Neural cell (in vitro differentiated cells): ENCODE data around the gene RASL12. TPM values are rescaled to one million over a fixed set of nuclear protein-coding genes. Genes with fewer than 3 reads are reported as not detected.

ENCODE experiments used
- H2AFZ ChIP-seq: fragments of 200-600, 300-800 bp; sonication (generic), shearing (Covaris generic); 2 replicates; pipeline ENCODE4 v1.6.0; 2014; ENCODE audit warnings: low read depth, mild to moderate bottlenecking, antibody characterized with exemption, low read length, moderate library complexity
- H3F3A ChIP-seq: fragments of 200-600 bp; shearing (Covaris generic); 2 replicates; pipeline ENCODE4 v1.6.1; 2016; ENCODE audit warnings: mild to moderate bottlenecking, moderate library complexity, mixed read lengths, antibody characterized with exemption, low read length; ENCODE audit not compliant: insufficient read depth, poor library complexity, severe bottlenecking
- H3K27ac ChIP-seq: fragments of 200-600, 300-800 bp; sonication (generic), shearing (Covaris generic); 2 replicates; pipeline ENCODE4 v1.5.1; 2014; ENCODE audit warnings: mild to moderate bottlenecking, low read length, moderate library complexity
- H3K27me3 ChIP-seq: fragments of 300-800, 200-600 bp; sonication (generic), shearing (Covaris generic); 2 replicates; pipeline ENCODE4 v1.6.0; 2014; ENCODE audit warnings: mild to moderate bottlenecking, low read depth, low read length, moderate library complexity; ENCODE audit not compliant: insufficient read depth
- H3K36me3 ChIP-seq: fragments of 300-800, 200-600 bp; sonication (generic), shearing (Covaris generic); 2 replicates; pipeline ENCODE4 v1.5.1; 2014; ENCODE audit warnings: mild to moderate bottlenecking, antibody characterized with exemption, low read length, moderate library complexity; ENCODE audit not compliant: insufficient read depth
- H3K4me2 ChIP-seq: fragments of 300-800, 200-600 bp; sonication (generic), shearing (Covaris generic); 2 replicates; pipeline ENCODE4 v1.6.0; 2014; ENCODE audit warnings: mild to moderate bottlenecking, low read length
- H3K4me3 ChIP-seq: fragments of 300-800, 200-600 bp; sonication (generic), shearing (Covaris generic); 2 replicates; pipeline ENCODE4 v1.5.1; 2014; ENCODE audit warnings: mild to moderate bottlenecking, low read length, moderate library complexity
- H3K79me2 ChIP-seq: fragments of 200-600 bp; shearing (Covaris generic); replicated peaks from 2 replicates; pipeline ENCODE4 v1.6.0; 2014; ENCODE audit warnings: mild to moderate bottlenecking, low read length, moderate library complexity; ENCODE audit not compliant: insufficient read depth
- H3K9ac ChIP-seq: fragments of 300-800, 200-600 bp; sonication (generic), shearing (Covaris generic); 2 replicates; pipeline ENCODE4 v1.6.1; 2016; ENCODE audit warnings: mild to moderate bottlenecking, low read length, mixed read lengths
- H3K9me2 ChIP-seq: fragments of 200-600 bp; shearing (Covaris generic); 2 replicates; pipeline ENCODE4 v1.6.1; 2016; ENCODE audit warnings: mild to moderate bottlenecking, low read length, mixed read lengths; ENCODE audit not compliant: insufficient read depth
- H3K9me3 ChIP-seq: fragments of 200-600, 300-800 bp; sonication (generic), shearing (Covaris generic); 2 replicates; pipeline ENCODE4 v1.6.1; 2016; ENCODE audit warnings: mild to moderate bottlenecking, mixed run types, low read length, moderate library complexity, mixed read lengths
- H4K20me1 ChIP-seq: fragments of 200-600 bp; shearing (Covaris generic); 2 replicates; pipeline ENCODE4 v1.6.1; 2016; ENCODE audit warnings: mild to moderate bottlenecking, mixed run types; ENCODE audit not compliant: insufficient read depth
- CTCF ChIP-seq: fragments of 450-650 bp; IDR thresholded peaks from 2 replicates; pipeline ENCODE4 v1.5.1; 2014; ENCODE audit warnings: antibody characterized with exemption, mild to moderate bottlenecking, moderate library complexity; ENCODE audit not compliant: poor library complexity, severe bottlenecking
- EP300 ChIP-seq: fragments of 450-650 bp; conservative IDR thresholded peaks from 2 replicates; pipeline ENCODE4 v1.6.1; 2014; ENCODE audit warnings: antibody characterized with exemption, mild to moderate bottlenecking, moderate library complexity; ENCODE audit not compliant: poor library complexity, severe bottlenecking
- EZH2 ChIP-seq: fragments of 200-600, 300-800 bp; shearing (Covaris generic), sonication (generic); IDR thresholded peaks from 2 replicates; pipeline ENCODE4 v1.6.1; 2014; ENCODE audit warnings: antibody characterized with exemption, low read length, borderline replicate concordance, mild to moderate bottlenecking; ENCODE audit not compliant: insufficient read depth, poor library complexity, severe bottlenecking
- MXI1 ChIP-seq: fragments of 450-650 bp; conservative IDR thresholded peaks from 2 replicates; pipeline ENCODE4 v1.6.1; 2014; ENCODE audit warnings: antibody characterized with exemption, mild to moderate bottlenecking; ENCODE audit not compliant: poor library complexity, severe bottlenecking
- POLR2AphosphoS5 ChIP-seq: IDR thresholded peaks from 2 replicates; pipeline ENCODE4 v1.6.1; 2012
- RAD21 ChIP-seq: fragments of 450-650 bp; conservative IDR thresholded peaks from 2 replicates; pipeline ENCODE4 v1.6.1; 2014; ENCODE audit warnings: antibody characterized with exemption, mild to moderate bottlenecking, moderate library complexity
- SMC3 ChIP-seq: fragments of 450-650 bp; conservative IDR thresholded peaks from 2 replicates; pipeline ENCODE4 v1.6.1; 2014; ENCODE audit warnings: antibody characterized with exemption, mild to moderate bottlenecking, moderate library complexity; ENCODE audit not compliant: poor library complexity
- TAF1 ChIP-seq: IDR thresholded peaks from 2 replicates; pipeline ENCODE4 v1.6.1; 2012; ENCODE audit warnings: low read depth
- polyA plus RNA-seq: library from polyadenylated mRNA; depleted of rRNA; stranded (reverse); fragments of >200 nt; gene quantifications from 2 replicates; pipeline ENCODE4 v1.2.3, GENCODE V29; 2014
- TF ChIP-seq, protein P1 (sequence below): IDR thresholded peaks from 2 replicates; pipeline ENCODE4 v1.6.1; 2012; ENCODE audit warnings: borderline replicate concordance

RASL12 gene
- polyA plus RNA-seq, 1 donor from 2014 or later: not detected

- no peaks in the 10 kb centered on the region for H4K20me1 ChIP-seq
- H3F3A ChIP-seq: no peaks in the 10 kb centered on the region
- H3K36me3 ChIP-seq: peaks cover 6% of the 10 kb centered on the region
- no peaks in the 10 kb centered on the region for H3K9me2 ChIP-seq
- H3K9me3 ChIP-seq: no peaks in the 10 kb centered on the region
- H2AFZ ChIP-seq: no peak within 1 kb of the TSS
- no peak within 1 kb of the TSS for H3K4me2 ChIP-seq
- H3K79me2 ChIP-seq: no peaks in the 10 kb centered on the region
- no peak within 1 kb of the TSS for H3K9ac ChIP-seq
- no peak within 1 kb of the TSS for H3K4me3 ChIP-seq
- H3K27ac ChIP-seq: no peak within 1 kb of the TSS
- TF ChIP-seq, protein P1, sequence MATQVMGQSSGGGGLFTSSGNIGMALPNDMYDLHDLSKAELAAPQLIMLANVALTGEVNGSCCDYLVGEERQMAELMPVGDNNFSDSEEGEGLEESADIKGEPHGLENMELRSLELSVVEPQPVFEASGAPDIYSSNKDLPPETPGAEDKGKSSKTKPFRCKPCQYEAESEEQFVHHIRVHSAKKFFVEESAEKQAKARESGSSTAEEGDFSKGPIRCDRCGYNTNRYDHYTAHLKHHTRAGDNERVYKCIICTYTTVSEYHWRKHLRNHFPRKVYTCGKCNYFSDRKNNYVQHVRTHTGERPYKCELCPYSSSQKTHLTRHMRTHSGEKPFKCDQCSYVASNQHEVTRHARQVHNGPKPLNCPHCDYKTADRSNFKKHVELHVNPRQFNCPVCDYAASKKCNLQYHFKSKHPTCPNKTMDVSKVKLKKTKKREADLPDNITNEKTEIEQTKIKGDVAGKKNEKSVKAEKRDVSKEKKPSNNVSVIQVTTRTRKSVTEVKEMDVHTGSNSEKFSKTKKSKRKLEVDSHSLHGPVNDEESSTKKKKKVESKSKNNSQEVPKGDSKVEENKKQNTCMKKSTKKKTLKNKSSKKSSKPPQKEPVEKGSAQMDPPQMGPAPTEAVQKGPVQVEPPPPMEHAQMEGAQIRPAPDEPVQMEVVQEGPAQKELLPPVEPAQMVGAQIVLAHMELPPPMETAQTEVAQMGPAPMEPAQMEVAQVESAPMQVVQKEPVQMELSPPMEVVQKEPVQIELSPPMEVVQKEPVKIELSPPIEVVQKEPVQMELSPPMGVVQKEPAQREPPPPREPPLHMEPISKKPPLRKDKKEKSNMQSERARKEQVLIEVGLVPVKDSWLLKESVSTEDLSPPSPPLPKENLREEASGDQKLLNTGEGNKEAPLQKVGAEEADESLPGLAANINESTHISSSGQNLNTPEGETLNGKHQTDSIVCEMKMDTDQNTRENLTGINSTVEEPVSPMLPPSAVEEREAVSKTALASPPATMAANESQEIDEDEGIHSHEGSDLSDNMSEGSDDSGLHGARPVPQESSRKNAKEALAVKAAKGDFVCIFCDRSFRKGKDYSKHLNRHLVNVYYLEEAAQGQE: no peak
- TF ChIP-seq CTCF (no peak), TAF1 (no peak), RAD21 (no peak), EZH2 (no peak), EP300 (no peak), MXI1 (no peak), POLR2AphosphoS5 (no peak)
- H3K27me3 ChIP-seq: no peaks in the 10 kb centered on the region
Observed at GRCh38 chr15:65115086-65115485, 47.3 kb upstream of the RASL12 start, which contains the start of gene UBAP1L. Gene UBAP1L (minus strand): TSS chr15:65115200. CDS start chr15:65106215, 8,985 bp downstream.

DNA sequence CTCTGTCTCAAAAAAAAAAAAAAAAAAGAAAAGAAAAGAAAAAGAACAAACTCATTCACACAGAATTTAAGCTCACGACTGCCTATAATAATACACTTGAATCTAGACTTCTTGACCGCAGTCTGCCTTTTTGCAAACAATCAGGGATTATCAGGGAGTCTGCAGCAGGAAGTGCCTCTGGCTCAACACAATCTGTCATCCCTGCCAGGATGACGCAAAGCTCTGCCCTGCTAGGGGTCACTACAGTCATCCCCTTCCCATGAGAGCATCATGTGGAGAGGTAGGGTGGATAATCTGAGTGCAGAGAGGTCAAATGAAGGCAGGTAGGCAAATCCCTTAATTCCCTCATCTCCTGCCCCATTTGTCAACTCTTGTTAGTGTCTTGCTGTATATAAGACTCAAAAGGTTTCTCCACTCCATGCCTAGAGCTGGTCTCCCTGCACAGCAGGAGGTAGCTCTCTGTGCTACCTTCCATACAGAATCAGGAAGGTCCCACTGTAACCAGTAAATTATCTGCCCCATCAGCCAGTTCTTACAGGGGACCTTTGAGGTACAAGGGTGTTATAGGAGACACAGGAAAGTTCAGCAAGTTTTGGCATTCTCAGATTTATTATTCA, 43.0 kb upstream of the RASL12 start:
- Histone ChIP-seq H4K20me1 (no peaks in the 10 kb centered on the region), H2AFZ (no peak overlapping the region), H3K27me3 (no peaks in the 10 kb centered on the region), H3K4me2 (no peak overlapping the region), H3K4me3 (no peak overlapping the region), H3K9me2 (no peaks in the 10 kb centered on the region), H3F3A (no peaks in the 10 kb centered on the region), H3K79me2 (no peaks in the 10 kb centered on the region), H3K9me3 (no peaks in the 10 kb centered on the region), H3K36me3 (no peaks in the 10 kb centered on the region), H3K9ac (no peak overlapping the region), H3K27ac (no peak overlapping the region)
- TF ChIP-seq RAD21 (no peak), POLR2AphosphoS5 (no peak), EP300 (no peak), TAF1 (no peak), CTCF (no peak), SMC3 (no peak), EZH2 (no peak), MXI1 (no peak)
- TF ChIP-seq, protein P1: no peak
